GM21529 (cell line): ENCODE results near the gene CRYBG1.
"Not testable (repeated sequence)": the region's sequence is repeated elsewhere in the genome, so short reads cannot be mapped to it uniquely, and the experiment has no call there.

Experiments used
- ATAC-seq: cut with Tn5 transposase; IDR thresholded peaks from one replicate; pipeline ENCODE4 v1.9.1; 2021; ENCODE audit not compliant: unreplicated experiment

Gene CRYBG1

GRCh38 chr6:106581468-106581867 is 221.0 kb downstream of the CRYBG1 start:
- no peak for ATAC-seq

- no peak for ATAC-seq
Observed at GRCh38 chr6:106586815-106587415, 226.4 kb downstream of the CRYBG1 start.

GRCh38 chr6:106588937-106589336 is 228.4 kb downstream of the CRYBG1 start:
- not testable (repeated sequence) for ATAC-seq

GRCh38 chr6:106591111-106591825 is 230.8 kb downstream of the CRYBG1 start:
- ATAC-seq: no peak

- ATAC-seq: no peak
Observed at GRCh38 chr6:106599440-106599839, 238.9 kb downstream of the CRYBG1 start.

- ATAC-seq: no peak
Observed at GRCh38 chr6:106600329-106600728, 239.8 kb downstream of the CRYBG1 start.

- peak; percentile 85 for ATAC-seq
Observed at GRCh38 chr6:106608080-106608668, 247.7 kb downstream of the CRYBG1 start.

- ATAC-seq: no peak
Observed at GRCh38 chr6:106609699-106610098, 249.2 kb downstream of the CRYBG1 start.

- ATAC-seq: no peak
Observed at GRCh38 chr6:106611030-106611429, 250.5 kb downstream of the CRYBG1 start.

GRCh38 chr6:106612671-106613416 is 252.3 kb downstream of the CRYBG1 start:
- ATAC-seq: no peak

GRCh38 chr6:106613590-106613989 is 253.1 kb downstream of the CRYBG1 start:
- ATAC-seq: no peak

- no peak for ATAC-seq
Observed at GRCh38 chr6:106614166-106614565, 253.6 kb downstream of the CRYBG1 start.

GRCh38 chr6:106614592-106615257 is 254.2 kb downstream of the CRYBG1 start:
- ATAC-seq: no peak

GRCh38 chr6:106617302-106617701 is 256.8 kb downstream of the CRYBG1 start:
- peak; percentile 58 for ATAC-seq

- no peak for ATAC-seq
Observed at GRCh38 chr6:106617857-106618256, 257.3 kb downstream of the CRYBG1 start.

- ATAC-seq: no peak
Observed at GRCh38 chr6:106618324-106618723, 257.8 kb downstream of the CRYBG1 start.

GRCh38 chr6:106619223-106619622 is 258.7 kb downstream of the CRYBG1 start:
- ATAC-seq: no peak

- no peak for ATAC-seq
Observed at GRCh38 chr6:106620931-106621672, 260.6 kb downstream of the CRYBG1 start.
